Measurements from ENCODE around the gene SCRN1. TPM values are rescaled to one million over a fixed set of nuclear protein-coding genes. Genes with fewer than 3 reads are reported as not detected.

Gene SCRN1
- total RNA-seq, 1 experiment from 2014 or later = 37.9 TPM

- intact Hi-C loops (cut with micrococcal nuclease) = no loop called here
- BruUV-seq (replicated peaks) = TSS peak; percentile 26
- Histone ChIP-seq H4K20me1 (ENCODE audit: low read length) (no peaks in the 10 kb centered on the region), H3K79me2 (ENCODE audit: low read length) (no peaks in the 10 kb centered on the region), H2AFZ (ENCODE audit: low read length) (no peak overlapping the region), H3K9ac (ENCODE audit: low read length) (no peak overlapping the region), H3K27ac (ENCODE audit: low read length) (no peak overlapping the region), H3K4me2 (ENCODE audit: low read length) (peak overlapping the region; percentile 71; the same call in 1 of the 2 replicates), H3K4me1 (ENCODE audit: insufficient read depth, low read length) (peaks cover 12% of the 10 kb centered on the region), H3F3A (ENCODE audit: low read length, unreplicated experiment) (no peaks in the 10 kb centered on the region), H3K36me3 (ENCODE audit: low read depth, low read length) (no peaks in the 10 kb centered on the region), H3K9me3 (ENCODE audit: low read length) (no peaks in the 10 kb centered on the region), H3K9me2 (replicated peaks; ENCODE audit: low read length) (no peaks in the 10 kb centered on the region), H3K4me3 (ENCODE audit: low read length) (no peak overlapping the region), H3K27me3 (ENCODE audit: low read length) (no peaks in the 10 kb centered on the region)
- DNase-seq (no peak), ATAC-seq (no peak)
- no peak for TF ChIP-seq EZH2phosphoT487 (IDR thresholded peaks at IDR 0.05; ENCODE audit: borderline replicate concordance, low read length)
- TF ChIP-seq EZH2 (IDR thresholded peaks at IDR 0.05; ENCODE audit: low read length, unreplicated experiment) = no peak
- no peak for TF ChIP-seq CTCF (conservative IDR thresholded peaks at IDR 0.05; ENCODE audit: low read depth, low read length)
- ChIA-PET CTCF (interaction anchor here (0.6 kb wide), 1 partner anchor 180 kb away, joined by 7 read pairs; no protein-coding TSS in a partner anchor), POLR2A (ENCODE audit: unreplicated experiment) (no interaction called here)
Observed at GRCh38 chr7:29885626-29886025, 104.0 kb downstream of the SCRN1 start.

- POLR2A ChIA-PET (ENCODE audit: unreplicated experiment) = interaction anchor here (0.6 kb wide), 1 partner anchor 18 kb away, joined by 3 read pairs; no protein-coding TSS in a partner anchor
- peak overlapping the region; percentile 71 for H2AFZ ChIP-seq (ENCODE audit: low read length)
- CTCF ChIA-PET = no interaction called here
Observed at GRCh38 chr7:29884399-29885272, 105.0 kb downstream of the SCRN1 start.

More at GRCh38 chr7:29884399-29885272, 105.0 kb downstream of the SCRN1 start:
- H3K79me2 ChIP-seq (ENCODE audit: low read length) = no peaks in the 10 kb centered on the region
- intact Hi-C loops (cut with micrococcal nuclease) = no loop called here
- no peaks in the 10 kb centered on the region for H3K9me2 ChIP-seq (replicated peaks; ENCODE audit: low read length)
- peaks cover 12% of the 10 kb centered on the region for H3K4me1 ChIP-seq (ENCODE audit: insufficient read depth, low read length)
- peak overlapping the region; percentile 63 for H3K4me3 ChIP-seq (ENCODE audit: low read length)
- TF ChIP-seq CTCF (conservative IDR thresholded peaks at IDR 0.05; ENCODE audit: low read depth, low read length) = peak; percentile 27; the same call in 1 of the 2 replicates
- no peak for TF ChIP-seq EZH2phosphoT487 (IDR thresholded peaks at IDR 0.05; ENCODE audit: borderline replicate concordance, low read length)
- no peaks in the 10 kb centered on the region for H3K27me3 ChIP-seq (ENCODE audit: low read length)
- H3K27ac ChIP-seq (ENCODE audit: low read length) = peak overlapping the region; percentile 2; the same call in 1 of the 2 replicates
- no peaks in the 10 kb centered on the region for H3K9me3 ChIP-seq (ENCODE audit: low read length)
- no peaks in the 10 kb centered on the region for H4K20me1 ChIP-seq (ENCODE audit: low read length)
- DNase-seq (peak; percentile 70), ATAC-seq (peak; percentile 80)
- BruUV-seq (replicated peaks) = no TSS peak
- no peak overlapping the region for H3K9ac ChIP-seq (ENCODE audit: low read length)
- H3F3A ChIP-seq (ENCODE audit: low read length, unreplicated experiment) = no peaks in the 10 kb centered on the region
- H3K36me3 ChIP-seq (ENCODE audit: low read depth, low read length) = no peaks in the 10 kb centered on the region
- peak overlapping the region; percentile 71 for H3K4me2 ChIP-seq (ENCODE audit: low read length)
